Calu3 (cell line): ENCODE data around the gene SLC36A4. TPM values are rescaled to one million over a fixed set of nuclear protein-coding genes. Genes with fewer than 3 reads are reported as not detected.
"Not testable (repeated sequence)": the region's sequence is repeated elsewhere in the genome, so short reads cannot be mapped to it uniquely, and the experiment has no call there.

Source experiments
- Bru-seq: library from RNA; stranded (reverse); fragments of 400-500 nt; gene quantifications from one replicate; lab custom pipeline; 2021; lab: Mats Ljungman, UMichigan
- BruChase-seq, 2 experiments: library from RNA; stranded (reverse); fragments of 400-500 nt; gene quantifications; one replicate each; lab custom pipeline; 2021; lab: Mats Ljungman, UMichigan
- BruUV-seq: library from RNA; stranded (reverse); fragments of 400-500 nt; replicated peaks from 2 replicates; lab custom pipeline; 2021; lab: Mats Ljungman, UMichigan
- CTCF ChIA-PET: fragments of 300-600 bp; sonication (Branson Sonifier 250); formaldehyde crosslinking; loops from one replicate; lab custom pipeline; 2022; ENCODE audit warnings: antibody characterized with exemption; lab: Charles Lee
- DNase-seq: peaks from one replicate; pipeline ENCODE4 v3.0.0; 2022
- H3K27ac Mint-ChIP-seq: one replicate; pipeline ENCODE4 v1.8.0; 2022; ENCODE audit warnings: mixed read lengths; ENCODE audit not compliant: unreplicated experiment
- H3K27me3 Mint-ChIP-seq: one replicate; pipeline ENCODE4 v1.8.0; 2022; ENCODE audit warnings: mixed read lengths; ENCODE audit not compliant: unreplicated experiment
- H3K36me3 Mint-ChIP-seq: one replicate; pipeline ENCODE4 v1.8.0; 2022; ENCODE audit warnings: mild to moderate bottlenecking, moderate library complexity, mixed read lengths; ENCODE audit not compliant: insufficient read depth, unreplicated experiment
- H3K4me1 Mint-ChIP-seq: one replicate; pipeline ENCODE4 v1.8.0; 2022; ENCODE audit warnings: mild to moderate bottlenecking, low read depth, mixed read lengths; ENCODE audit not compliant: unreplicated experiment
- H3K4me3 Mint-ChIP-seq: one replicate; pipeline ENCODE4 v1.8.0; 2022; ENCODE audit warnings: mild to moderate bottlenecking, low read depth, moderate library complexity, mixed read lengths; ENCODE audit not compliant: unreplicated experiment
- H3K9me3 Mint-ChIP-seq: one replicate; pipeline ENCODE4 v1.8.0; 2022; ENCODE audit warnings: low read depth, mixed read lengths; ENCODE audit not compliant: unreplicated experiment
- CTCF ChIP-seq: fragments of 200-600 bp; IDR thresholded peaks from one replicate; pipeline ENCODE4 v1.8.0; 2022; ENCODE audit warnings: antibody characterized with exemption; ENCODE audit not compliant: unreplicated experiment
- intact Hi-C: fragments of 100-400 bp; cut with micrococcal nuclease; formaldehyde crosslinking; loops from one replicate; pipeline ENCODE4 v1.10.0; 2022; ENCODE audit not compliant: unreplicated experiment
- long read RNA-seq: library from polyadenylated mRNA; stranded (forward); transcript quantifications from one replicate; pipeline ENCODE4 v2.0.0, GENCODE V29; 2022
- total RNA-seq: library from RNA; stranded (reverse); gene quantifications from 2 replicates; pipeline ENCODE4 v1.2.3, GENCODE V29; 2022

The SLC36A4 gene
- total RNA-seq (10.2 and 12.4 TPM in 2 replicates), Bru-seq, nascent RNA (percentile 68 among the genes with signal in this experiment), BruChase-seq, experiment 1, labeled RNA remaining after a 6-hour chase (percentile 53 among the genes with signal in this experiment), BruChase-seq, experiment 2, labeled RNA remaining after a 2-hour chase (percentile 51 among the genes with signal in this experiment)
- long read RNA-seq, full-length matches to known transcripts: 7 of 10 reads
- long read RNA-seq, partial matches to known transcripts: 0 of 10 reads
- long read RNA-seq, other reads (novel, unspliced or antisense): 3 of 10 reads

- H3K27me3 Mint-ChIP-seq: no peaks in the 10 kb centered on the region
- intact Hi-C loops: no loop called here
- TF ChIP-seq CTCF: no peak
- DNase-seq: peak; percentile 75
- H3K27ac Mint-ChIP-seq: peak within 1 kb of the TSS; percentile 93
- CTCF ChIA-PET: no interaction called here
- H3K36me3 Mint-ChIP-seq: peaks cover 15% of the 10 kb centered on the region
- peaks cover 8% of the 10 kb centered on the region for H3K4me1 Mint-ChIP-seq
- no TSS peak for BruUV-seq
- no peaks in the 10 kb centered on the region for H3K9me3 Mint-ChIP-seq
- peak within 1 kb of the TSS; percentile 85 for H3K4me3 Mint-ChIP-seq
These were observed at the start of gene SLC36A4 for GRCh38 chr11:93197380-93198214. Gene SLC36A4 (minus strand): TSS chr11:93197991. CDS start chr11:93197832, 159 bp downstream.

GRCh38 chr11:93246790-93247189 lies 49.0 kb upstream of the SLC36A4 start:
- not testable (repeated sequence) for H3K36me3 Mint-ChIP-seq, H3K4me1 Mint-ChIP-seq

GRCh38 chr11:93244018-93244417 lies 46.2 kb upstream of the SLC36A4 start:
- Mint-ChIP-seq H3K27ac (no peak overlapping the region), H3K36me3 (no peaks in the 10 kb centered on the region), H3K4me3 (no peak overlapping the region), H3K4me1 (no peaks in the 10 kb centered on the region), H3K9me3 (no peaks in the 10 kb centered on the region), H3K27me3 (peaks cover 12% of the 10 kb centered on the region)
- intact Hi-C loops: no loop called here
- no TSS peak for BruUV-seq
- CTCF ChIA-PET: no interaction called here
- no peak for TF ChIP-seq CTCF
- DNase-seq: no peak

More at GRCh38 chr11:93246790-93247189, 49.0 kb upstream of the SLC36A4 start:
- H3K27me3 Mint-ChIP-seq, CTCF ChIA-PET, H3K27ac Mint-ChIP-seq, BruUV-seq, DNase-seq, H3K4me3 Mint-ChIP-seq, intact Hi-C loops, H3K9me3 Mint-ChIP-seq: not testable (repeated sequence)

- no peak for TF ChIP-seq CTCF
- CTCF ChIA-PET: no interaction called here
These were observed 42.2 kb upstream of the SLC36A4 start for GRCh38 chr11:93239966-93240365.

More at GRCh38 chr11:93239966-93240365, 42.2 kb upstream of the SLC36A4 start:
- intact Hi-C loops: loop anchor here (10.0 kb wide), 1 partner anchor 1265 kb away; no protein-coding TSS in a partner anchor
- Mint-ChIP-seq H3K4me1 (peaks cover 8% of the 10 kb centered on the region), H3K27ac (no peak overlapping the region), H3K9me3 (no peaks in the 10 kb centered on the region), H3K36me3 (no peaks in the 10 kb centered on the region), H3K4me3 (no peak overlapping the region), H3K27me3 (peaks cover 45% of the 10 kb centered on the region)
- no peak for DNase-seq
- no TSS peak for BruUV-seq
